ENCODE data around the gene GLOD4. TPM values are rescaled to one million over a fixed set of nuclear protein-coding genes. Genes with fewer than 3 reads are reported as not detected.
A peak's percentile ranks its signal among the peaks of the same experiment; 100 is the strongest.

Gene GLOD4
- total RNA-seq, 6 experiments from 2014 or later: 34.6 to 66.4 (median 39.9) TPM

DNA sequence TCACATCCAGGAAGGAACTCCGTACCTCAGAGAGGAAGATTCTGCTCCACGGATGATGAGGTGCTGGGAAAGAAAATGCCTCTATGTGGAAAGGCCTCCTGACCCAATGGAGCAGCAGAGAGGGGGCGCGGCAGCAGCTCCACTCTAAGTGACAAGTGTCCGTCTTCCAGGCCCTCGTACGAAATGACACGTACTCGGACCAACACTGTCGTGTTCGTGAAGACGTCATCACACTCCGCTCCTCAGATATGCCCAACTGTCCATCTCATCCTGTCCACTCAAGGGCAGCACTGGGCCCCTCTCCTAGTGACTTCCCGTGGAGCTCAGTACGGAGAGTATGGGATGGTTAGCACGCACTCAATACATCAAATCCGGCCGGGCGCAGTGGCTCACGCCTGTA is 32.3 kb upstream of the GLOD4 start:
- Histone ChIP-seq H3K4me3 (no peak overlapping the region), H3K27ac (no peak overlapping the region), H3K27me3 (no peaks in the 10 kb centered on the region), H3K36me3 (no peaks in the 10 kb centered on the region), H3K9me3 (no peaks in the 10 kb centered on the region), H3K4me1 (no peaks in the 10 kb centered on the region)
- 90% methylated on average over 7 of the region's 20 CpGs for WGBS (ENCODE audit: insufficient coverage, low coverage, low lambda C conversion rate, missing lambda C conversion rate)
- ATAC-seq (no peak), DNase-seq (no peak)
- TF ChIP-seq POLR2A (IDR thresholded peaks at IDR 0.05): no peak
- TF ChIP-seq, protein P1, sequence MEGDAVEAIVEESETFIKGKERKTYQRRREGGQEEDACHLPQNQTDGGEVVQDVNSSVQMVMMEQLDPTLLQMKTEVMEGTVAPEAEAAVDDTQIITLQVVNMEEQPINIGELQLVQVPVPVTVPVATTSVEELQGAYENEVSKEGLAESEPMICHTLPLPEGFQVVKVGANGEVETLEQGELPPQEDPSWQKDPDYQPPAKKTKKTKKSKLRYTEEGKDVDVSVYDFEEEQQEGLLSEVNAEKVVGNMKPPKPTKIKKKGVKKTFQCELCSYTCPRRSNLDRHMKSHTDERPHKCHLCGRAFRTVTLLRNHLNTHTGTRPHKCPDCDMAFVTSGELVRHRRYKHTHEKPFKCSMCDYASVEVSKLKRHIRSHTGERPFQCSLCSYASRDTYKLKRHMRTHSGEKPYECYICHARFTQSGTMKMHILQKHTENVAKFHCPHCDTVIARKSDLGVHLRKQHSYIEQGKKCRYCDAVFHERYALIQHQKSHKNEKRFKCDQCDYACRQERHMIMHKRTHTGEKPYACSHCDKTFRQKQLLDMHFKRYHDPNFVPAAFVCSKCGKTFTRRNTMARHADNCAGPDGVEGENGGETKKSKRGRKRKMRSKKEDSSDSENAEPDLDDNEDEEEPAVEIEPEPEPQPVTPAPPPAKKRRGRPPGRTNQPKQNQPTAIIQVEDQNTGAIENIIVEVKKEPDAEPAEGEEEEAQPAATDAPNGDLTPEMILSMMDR (IDR thresholded peaks at IDR 0.05): no peak
- intact Hi-C loops (cut with DNase I): no loop called here

DNA sequence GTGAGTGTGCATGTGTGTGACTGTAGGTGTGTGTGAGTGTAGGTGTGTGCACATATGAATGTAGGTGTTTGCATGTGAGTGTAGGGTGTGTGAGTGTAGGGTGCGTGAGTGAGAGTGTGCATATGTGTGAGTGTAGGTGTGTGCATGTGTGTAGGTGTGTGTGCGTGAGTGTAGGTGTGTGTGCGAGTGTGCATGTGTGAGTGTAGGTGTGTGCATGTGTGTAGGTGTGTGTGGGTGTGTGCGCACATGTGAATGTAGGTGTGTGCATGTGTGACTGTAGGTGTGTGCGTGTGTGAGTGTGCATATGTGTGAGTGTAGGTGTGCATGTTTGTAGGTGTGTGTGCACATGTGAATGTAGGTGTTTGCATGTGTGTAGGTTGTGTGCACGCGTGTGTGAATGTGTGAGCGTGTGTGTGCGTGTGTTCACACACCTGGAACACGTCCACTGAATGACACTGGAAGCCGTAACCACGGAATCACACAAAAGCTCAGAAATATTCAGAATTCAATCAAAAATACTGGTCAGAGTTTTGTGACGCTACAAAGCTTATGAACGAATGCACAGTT is 30.6 kb upstream of the GLOD4 start:
- H3K9me3 ChIP-seq: no peaks in the 10 kb centered on the region
- 93% methylated on average over 14 of the region's 14 CpGs for WGBS (ENCODE audit: insufficient coverage, low coverage, low lambda C conversion rate, missing lambda C conversion rate)
- H3K36me3 ChIP-seq: no peaks in the 10 kb centered on the region
- H3K27ac ChIP-seq: no peak overlapping the region
- no peaks in the 10 kb centered on the region for H3K4me1 ChIP-seq
- DNase-seq: no peak
- ATAC-seq: peak in 1 of 4 donors; percentile 23
- no peaks in the 10 kb centered on the region for H3K27me3 ChIP-seq
- no peak overlapping the region for H3K4me3 ChIP-seq
- intact Hi-C loops (cut with DNase I): no loop called here
- TF ChIP-seq POLR2A (IDR thresholded peaks at IDR 0.05): no peak
- TF ChIP-seq, protein P1 (IDR thresholded peaks at IDR 0.05): no peak

DNA sequence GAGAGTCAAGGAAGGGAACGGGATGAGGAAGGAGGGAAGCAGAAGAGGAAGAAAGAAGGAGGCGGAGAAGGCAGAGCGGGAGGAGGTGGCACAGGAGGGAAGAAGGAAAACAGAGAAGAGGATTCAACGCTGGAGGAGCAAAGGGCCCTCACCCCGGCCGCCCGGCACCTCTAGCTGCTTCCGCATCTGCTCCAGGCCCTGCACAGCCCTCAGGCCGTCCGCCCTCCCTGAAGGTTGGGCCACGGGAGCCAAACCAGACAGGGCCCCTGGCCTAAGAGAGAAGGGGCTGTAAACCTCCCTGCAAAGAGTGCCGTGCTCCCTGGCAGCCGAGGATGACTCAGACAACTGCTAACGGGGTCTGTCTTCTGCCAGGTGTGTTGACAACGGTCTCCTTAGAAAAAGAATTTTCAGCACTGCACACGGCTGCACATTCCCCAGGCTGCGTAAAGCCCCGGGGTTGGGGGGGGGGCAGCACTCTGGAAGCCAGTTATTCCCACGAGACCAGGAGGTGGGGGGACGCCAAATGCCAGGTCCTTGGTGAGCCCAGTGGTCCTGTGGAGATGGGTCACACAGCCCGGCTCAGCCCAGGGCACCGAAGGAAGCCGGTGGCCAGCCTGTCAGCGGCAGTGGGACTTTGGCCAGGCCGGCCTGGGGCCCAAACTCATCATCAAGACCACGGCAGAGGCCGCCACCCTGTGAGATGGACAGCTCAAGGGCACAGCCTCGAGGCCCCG is 29.1 kb upstream of the GLOD4 start:
- intact Hi-C loops (cut with DNase I): no loop called here
- Histone ChIP-seq H3K4me3 (no peak overlapping the region), H3K27ac (no peak overlapping the region), H3K4me1 (no peaks in the 10 kb centered on the region), H3K36me3 (no peaks in the 10 kb centered on the region), H3K27me3 (no peaks in the 10 kb centered on the region), H3K9me3 (no peaks in the 10 kb centered on the region)
- ATAC-seq: no peak
- TF ChIP-seq POLR2A (IDR thresholded peaks at IDR 0.05): no peak
- TF ChIP-seq, protein P1 (IDR thresholded peaks at IDR 0.05): no peak
- WGBS (ENCODE audit: insufficient coverage, low coverage, low lambda C conversion rate, missing lambda C conversion rate): 65% methylated on average over 14 of the region's 29 CpGs
- DNase-seq: no peak

DNA sequence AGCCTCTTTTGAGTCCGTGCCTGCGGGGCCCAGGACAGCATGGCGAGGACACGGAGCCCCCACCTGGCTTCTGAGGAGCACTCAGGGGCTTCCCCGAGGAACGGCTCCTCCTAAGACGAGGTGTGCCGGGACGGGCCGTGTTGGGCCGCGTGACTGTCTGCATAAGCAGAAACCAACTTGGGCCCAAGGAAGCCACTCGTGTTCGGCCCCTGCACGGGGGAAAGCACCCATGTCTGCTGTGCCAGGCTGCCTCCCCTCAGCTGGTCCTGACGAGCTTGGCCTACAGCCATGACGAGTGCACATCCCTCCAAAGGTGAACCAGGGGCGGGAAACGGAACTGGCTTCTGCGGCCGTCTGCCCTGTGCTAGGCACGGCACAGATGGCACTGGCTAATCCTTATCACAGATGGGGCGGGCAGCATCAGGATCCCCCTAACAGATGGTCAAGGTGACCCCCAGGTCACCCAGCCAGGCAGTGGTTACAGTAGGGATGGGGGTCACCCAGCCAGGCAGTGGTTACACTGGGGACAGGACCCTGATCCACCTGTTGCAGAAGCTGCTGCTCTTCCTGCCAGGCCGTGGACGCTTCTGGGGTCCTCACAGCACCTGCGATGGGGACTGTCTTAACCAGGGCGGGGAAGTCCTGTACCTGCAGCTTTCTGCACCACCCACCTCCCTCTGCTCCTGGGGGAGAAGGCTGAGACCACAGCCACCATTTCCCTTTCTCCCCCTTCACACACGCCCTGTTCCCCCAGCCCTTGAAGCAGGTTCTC is 25.6 kb upstream of the GLOD4 start:
- TF ChIP-seq, protein P1 (IDR thresholded peaks at IDR 0.05): no peak
- no peak for TF ChIP-seq POLR2A (IDR thresholded peaks at IDR 0.05)
- Histone ChIP-seq H3K27ac (no peak overlapping the region), H3K27me3 (no peaks in the 10 kb centered on the region), H3K4me1 (no peaks in the 10 kb centered on the region), H3K9me3 (no peaks in the 10 kb centered on the region), H3K4me3 (no peak overlapping the region), H3K36me3 (no peaks in the 10 kb centered on the region)
- no CpG with 5 or more reads among the region's 28 CpGs for WGBS (ENCODE audit: insufficient coverage, low coverage, low lambda C conversion rate, missing lambda C conversion rate)
- ATAC-seq: no peak
- intact Hi-C loops (cut with DNase I): no loop called here
- DNase-seq: no peak
